SK-N-MC (cell line): Measurements from ENCODE around the gene SORBS2.

Source experiments
- EZH2 ChIP-seq: fragments of 200-600 bp; sonication (generic); IDR thresholded peaks from one replicate; pipeline ENCODE4 v1.6.1; 2017; ENCODE audit warnings: antibody characterized with exemption
- FOXP2 ChIP-seq: optimal IDR thresholded peaks from 2 replicates; pipeline ENCODE3; 2011; ENCODE audit warnings: mild to moderate bottlenecking, moderate library complexity; ENCODE audit not compliant: insufficient read depth; ENCODE audit errors: extremely low read length, control extremely low read depth
- POLR2AphosphoS5 ChIP-seq: IDR thresholded peaks from 2 replicates; pipeline ENCODE4 v1.6.1; 2012; ENCODE audit warnings: mild to moderate bottlenecking, low read depth, low read length, borderline replicate concordance

- TF ChIP-seq EZH2, result no peak
- no peak for TF ChIP-seq POLR2AphosphoS5
- no peak for TF ChIP-seq FOXP2
These were observed 213.0 kb downstream of the SORBS2 start for GRCh38 chr4:185598846-185599552.
